Measurements from ENCODE around the gene OR10AD1.
"Not testable (repeated sequence)": the region's sequence is repeated elsewhere in the genome, so short reads cannot be mapped to it uniquely, and the experiment has no call there.

Gene OR10AD1

GRCh38 chr12:48160046-48160445, 43.0 kb downstream of the OR10AD1 start:
- no peak for DNase-seq

- peak; percentile 6 for DNase-seq
These were observed 45.2 kb downstream of the OR10AD1 start for GRCh38 chr12:48157889-48158370.

GRCh38 chr12:48157018-48157888, 45.8 kb downstream of the OR10AD1 start, which contains the start of gene ASB8:
Gene ASB8, minus strand, starts transcription at chr12:48157515. Its CDS starts 4,019 bp downstream, at chr12:48153496.
- DNase-seq, result peak; percentile 89

- peak; percentile 4 for DNase-seq
These were observed 46.5 kb downstream of the OR10AD1 start for GRCh38 chr12:48156652-48157017.

GRCh38 chr12:48155786-48156185, 47.3 kb downstream of the OR10AD1 start:
- DNase-seq, result not testable (repeated sequence)

Data from right kidney (tissue), 1 donor.